Breast epithelium (tissue), 4 donors: ENCODE measurements around the gene MAP2K5. TPM values are rescaled to one million over a fixed set of nuclear protein-coding genes. Genes with fewer than 3 reads are reported as not detected.

Experiments used
- DNase-seq, 2 donors: peaks; one replicate each; pipeline ENCODE4 v3.0.0-alpha.2; 2019; ENCODE audit warnings: low spot score in 2 of 2
- H3K27ac ChIP-seq, 2 donors: fragments of 200-600 bp; sonication (generic) in 1 of 2; one replicate each; pipeline ENCODE4 v1.5.1; 2016 to 2019; ENCODE audit warnings: mild to moderate bottlenecking in 1 of 2
- H3K27me3 ChIP-seq, 2 donors: fragments of 200-600 bp; sonication (generic) in 1 of 2; one replicate each; pipeline versions ENCODE4 v1.5.1 to v1.6.0; 2017 to 2019; ENCODE audit warnings: control low read depth in 1 of 2, mild to moderate bottlenecking in 1 of 2
- H3K36me3 ChIP-seq: fragments of 200-600 bp; one replicate; pipeline ENCODE4 v1.5.1; 2019
- H3K4me1 ChIP-seq, 2 donors: fragments of 200-600 bp; sonication (generic); one replicate each; pipeline ENCODE4 v1.5.1; 2016 to 2019; ENCODE audit warnings: control low read depth in 1 of 2
- H3K4me3 ChIP-seq, 3 donors: fragments of 200-600 bp; sonication (generic); 1 replicate in 2 of 3; 2 replicates in 1 of 3; pipeline ENCODE4 v1.5.1; 2016 to 2019; ENCODE audit warnings: mild to moderate bottlenecking in 3 of 3, moderate library complexity in 2 of 3
- H3K9me3 ChIP-seq, 2 donors: fragments of 200-600 bp; sonication (generic) in 1 of 2; one replicate each; pipeline ENCODE4 v1.5.1; 2016 to 2019; ENCODE audit warnings: control low read depth in 1 of 2
- CTCF ChIP-seq, 3 donors: fragments of 450-650 bp; IDR thresholded peaks; one replicate each; pipeline ENCODE4 v1.5.1; 2016 to 2017; ENCODE audit warnings: antibody characterized with exemption in 3 of 3, mild to moderate bottlenecking in 3 of 3, moderate library complexity in 3 of 3
- POLR2A ChIP-seq: fragments of 450-650 bp; IDR thresholded peaks from one replicate; pipeline ENCODE4 v1.6.1; 2016; ENCODE audit warnings: antibody characterized with exemption, mild to moderate bottlenecking, moderate library complexity
- POLR2AphosphoS5 ChIP-seq, 3 donors: sonication (generic); formaldehyde crosslinking; IDR thresholded peaks; one replicate each; pipeline ENCODE4 v1.6.1; 2017; ENCODE audit warnings: antibody characterized with exemption in 3 of 3
- intact Hi-C: fragments of 100-400 bp; cut with DNase I; formaldehyde crosslinking; loops from one replicate; pipeline ENCODE4 v1.15.1; 2023; ENCODE audit warnings: low total_unique reads
- total RNA-seq, 3 donors: library from RNA; depleted of rRNA; stranded (reverse); fragments of >200 nt; gene quantifications; one replicate each; pipeline ENCODE4 v1.1.0, GENCODE V29; 2016

Gene MAP2K5
- total RNA-seq, 3 donors from 2014 or later = 13.8 to 15.1 (median 14.0) TPM

- Histone ChIP-seq H3K27ac (no peak overlapping the region), H3K36me3 (no peaks in the 10 kb centered on the region), H3K9me3 (no peaks in the 10 kb centered on the region), H3K27me3 (no peaks in the 10 kb centered on the region), H3K4me1 (no peaks in the 10 kb centered on the region), H3K4me3 (no peak overlapping the region)
- no peak for TF ChIP-seq CTCF (IDR thresholded peaks at IDR 0.05)
- no peak for TF ChIP-seq POLR2A
- TF ChIP-seq POLR2AphosphoS5 (IDR thresholded peaks at IDR 0.05) = no peak
- no peak for DNase-seq
- intact Hi-C loops = loop anchor here (10.0 kb wide), 1 partner anchor 1577 kb away; no protein-coding TSS in a partner anchor
Observed at GRCh38 chr15:67781907-67782690, 239.6 kb downstream of the MAP2K5 start.

- no peaks in the 10 kb centered on the region for H3K4me1 ChIP-seq
- H3K27me3 ChIP-seq = no peaks in the 10 kb centered on the region
- no peak overlapping the region for H3K27ac ChIP-seq
- H3K4me3 ChIP-seq = no peak overlapping the region
- H3K9me3 ChIP-seq = no peaks in the 10 kb centered on the region
- no peaks in the 10 kb centered on the region for H3K36me3 ChIP-seq
- TF ChIP-seq POLR2A (no peak), CTCF (IDR thresholded peaks at IDR 0.05) (no peak), POLR2AphosphoS5 (IDR thresholded peaks at IDR 0.05) (no peak)
- DNase-seq = no peak
- intact Hi-C loops = loop anchor here (10.0 kb wide), 1 partner anchor 1578 kb away; no protein-coding TSS in a partner anchor
Observed at GRCh38 chr15:67782691-67782991, 240.1 kb downstream of the MAP2K5 start.

- no peaks in the 10 kb centered on the region for H3K4me1 ChIP-seq
- no peak overlapping the region for H3K27ac ChIP-seq
- DNase-seq = no peak
- no peak overlapping the region for H3K4me3 ChIP-seq
- no peaks in the 10 kb centered on the region for H3K9me3 ChIP-seq
- H3K27me3 ChIP-seq = no peaks in the 10 kb centered on the region
- no peak for TF ChIP-seq CTCF (IDR thresholded peaks at IDR 0.05)
- TF ChIP-seq POLR2A = no peak
- no peak for TF ChIP-seq POLR2AphosphoS5 (IDR thresholded peaks at IDR 0.05)
- H3K36me3 ChIP-seq = no peaks in the 10 kb centered on the region
- intact Hi-C loops = loop anchor here (10.0 kb wide), 1 partner anchor 1579 kb away; no protein-coding TSS in a partner anchor
Observed at GRCh38 chr15:67783303-67783702, 240.8 kb downstream of the MAP2K5 start.

- no peaks in the 10 kb centered on the region for H3K4me1 ChIP-seq
- no peaks in the 10 kb centered on the region for H3K27me3 ChIP-seq
- TF ChIP-seq CTCF (IDR thresholded peaks at IDR 0.05) (no peak), POLR2AphosphoS5 (IDR thresholded peaks at IDR 0.05) (no peak), POLR2A (no peak)
- H3K27ac ChIP-seq = no peak overlapping the region
- H3K4me3 ChIP-seq = no peak overlapping the region
- H3K9me3 ChIP-seq = no peaks in the 10 kb centered on the region
- no peaks in the 10 kb centered on the region for H3K36me3 ChIP-seq
- DNase-seq = no peak
- intact Hi-C loops = loop anchor here (10.0 kb wide), 1 partner anchor 1579 kb away; no protein-coding TSS in a partner anchor
Observed at GRCh38 chr15:67784090-67784781, 241.7 kb downstream of the MAP2K5 start.

GRCh38 chr15:67784856-67785430 is 242.4 kb downstream of the MAP2K5 start:
- H3K4me3 ChIP-seq = no peak overlapping the region
- intact Hi-C loops = loop anchor here (10.0 kb wide), 1 partner anchor 1580 kb away; no protein-coding TSS in a partner anchor
- H3K27ac ChIP-seq = no peak overlapping the region

More at GRCh38 chr15:67784856-67785430, 242.4 kb downstream of the MAP2K5 start:
- Histone ChIP-seq H3K27me3 (no peaks in the 10 kb centered on the region), H3K36me3 (no peaks in the 10 kb centered on the region), H3K4me1 (no peaks in the 10 kb centered on the region), H3K9me3 (no peaks in the 10 kb centered on the region)
- DNase-seq = no peak
- no peak for TF ChIP-seq POLR2A
- no peak for TF ChIP-seq CTCF (IDR thresholded peaks at IDR 0.05)
- TF ChIP-seq POLR2AphosphoS5 (IDR thresholded peaks at IDR 0.05) = no peak
